HG02885 (cell line): ENCODE results near the gene C1orf174.
"Not testable (repeated sequence)": the region's sequence is repeated elsewhere in the genome, so short reads cannot be mapped to it uniquely, and the experiment has no call there.

ENCODE experiments used
- ATAC-seq: cut with Tn5 transposase; IDR thresholded peaks from one replicate; pipeline ENCODE4 v1.9.1; 2021; ENCODE audit warnings: mild to moderate bottlenecking; ENCODE audit not compliant: unreplicated experiment, poor library complexity

Gene C1orf174

GRCh38 chr1:3926956-3927355 is 26.9 kb upstream of the C1orf174 start:
- no peak for ATAC-seq

- no peak for ATAC-seq
These were observed 25.7 kb upstream of the C1orf174 start for GRCh38 chr1:3925762-3926161.

GRCh38 chr1:3925256-3925655 is 25.2 kb upstream of the C1orf174 start:
- ATAC-seq = no peak

GRCh38 chr1:3924825-3925220 is 24.8 kb upstream of the C1orf174 start:
- no peak for ATAC-seq

- no peak for ATAC-seq
These were observed 24.2 kb upstream of the C1orf174 start for GRCh38 chr1:3924186-3924824.

GRCh38 chr1:3923378-3924185 is 23.5 kb upstream of the C1orf174 start:
- ATAC-seq = no peak

GRCh38 chr1:3922851-3923250 is 22.8 kb upstream of the C1orf174 start:
- no peak for ATAC-seq

GRCh38 chr1:3922201-3922725 is 22.2 kb upstream of the C1orf174 start:
- no peak for ATAC-seq

- no peak for ATAC-seq
These were observed 21.7 kb upstream of the C1orf174 start for GRCh38 chr1:3921765-3922164.

GRCh38 chr1:3919706-3920105 is 19.6 kb upstream of the C1orf174 start:
- no peak for ATAC-seq

- no peak for ATAC-seq
These were observed 19.0 kb upstream of the C1orf174 start for GRCh38 chr1:3918966-3919611.

GRCh38 chr1:3918359-3918758 is 18.3 kb upstream of the C1orf174 start:
- ATAC-seq = not testable (repeated sequence)

GRCh38 chr1:3917761-3918160 is 17.7 kb upstream of the C1orf174 start:
- no peak for ATAC-seq

- ATAC-seq = no peak
These were observed 15.6 kb upstream of the C1orf174 start for GRCh38 chr1:3915551-3916121.

GRCh38 chr1:3914911-3915310 is 14.8 kb upstream of the C1orf174 start:
- no peak for ATAC-seq

- no peak for ATAC-seq
These were observed 14.3 kb upstream of the C1orf174 start for GRCh38 chr1:3914331-3914851.

GRCh38 chr1:3912809-3913685 is 13.0 kb upstream of the C1orf174 start:
- ATAC-seq = no peak

- no peak for ATAC-seq
These were observed 12.1 kb upstream of the C1orf174 start for GRCh38 chr1:3911981-3912808.
